NCI-H345 treated with DMSO at 0.1 percent for 48 hours (cell line): ENCODE data around the gene CKLF.

Source experiments
- DNase-seq: peaks from one replicate; lab custom pipeline; 2025; ENCODE audit not compliant: unreplicated experiment; lab: John Stamatoyannopoulos, UW

CKLF gene

DNA sequence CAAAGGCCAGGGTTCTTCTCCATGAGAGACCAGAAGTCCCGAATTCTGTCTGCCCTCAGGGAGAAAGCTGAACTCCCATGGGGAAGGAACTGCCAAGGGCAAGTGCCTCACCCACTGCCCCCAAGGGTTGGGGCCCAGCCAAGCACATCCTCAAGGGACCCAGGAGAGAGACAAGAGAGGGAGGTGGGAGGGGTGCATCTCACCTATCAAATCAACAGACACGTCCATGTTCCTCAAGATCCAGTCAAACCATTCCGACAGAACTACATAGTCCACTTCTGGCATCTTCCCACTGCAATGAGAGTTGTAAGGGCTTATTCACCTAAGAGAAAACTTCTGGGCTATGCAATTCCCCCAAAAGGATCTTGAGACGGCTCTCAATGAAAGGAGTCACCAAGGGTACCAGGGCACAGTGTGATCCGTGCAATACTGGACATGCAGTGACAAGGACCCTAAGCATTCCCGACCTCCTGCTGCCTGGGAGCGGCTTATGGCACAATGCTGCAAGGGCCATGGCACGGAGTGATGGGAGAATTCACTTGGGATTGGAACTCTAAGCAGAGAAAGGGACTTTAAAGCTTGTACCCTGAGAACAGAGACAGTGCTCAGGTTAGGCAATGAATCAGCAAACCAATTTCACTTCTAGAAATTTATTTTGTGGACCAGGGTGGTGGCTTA, 34.7 kb upstream of the CKLF start:
- DNase-seq = no peak

DNA sequence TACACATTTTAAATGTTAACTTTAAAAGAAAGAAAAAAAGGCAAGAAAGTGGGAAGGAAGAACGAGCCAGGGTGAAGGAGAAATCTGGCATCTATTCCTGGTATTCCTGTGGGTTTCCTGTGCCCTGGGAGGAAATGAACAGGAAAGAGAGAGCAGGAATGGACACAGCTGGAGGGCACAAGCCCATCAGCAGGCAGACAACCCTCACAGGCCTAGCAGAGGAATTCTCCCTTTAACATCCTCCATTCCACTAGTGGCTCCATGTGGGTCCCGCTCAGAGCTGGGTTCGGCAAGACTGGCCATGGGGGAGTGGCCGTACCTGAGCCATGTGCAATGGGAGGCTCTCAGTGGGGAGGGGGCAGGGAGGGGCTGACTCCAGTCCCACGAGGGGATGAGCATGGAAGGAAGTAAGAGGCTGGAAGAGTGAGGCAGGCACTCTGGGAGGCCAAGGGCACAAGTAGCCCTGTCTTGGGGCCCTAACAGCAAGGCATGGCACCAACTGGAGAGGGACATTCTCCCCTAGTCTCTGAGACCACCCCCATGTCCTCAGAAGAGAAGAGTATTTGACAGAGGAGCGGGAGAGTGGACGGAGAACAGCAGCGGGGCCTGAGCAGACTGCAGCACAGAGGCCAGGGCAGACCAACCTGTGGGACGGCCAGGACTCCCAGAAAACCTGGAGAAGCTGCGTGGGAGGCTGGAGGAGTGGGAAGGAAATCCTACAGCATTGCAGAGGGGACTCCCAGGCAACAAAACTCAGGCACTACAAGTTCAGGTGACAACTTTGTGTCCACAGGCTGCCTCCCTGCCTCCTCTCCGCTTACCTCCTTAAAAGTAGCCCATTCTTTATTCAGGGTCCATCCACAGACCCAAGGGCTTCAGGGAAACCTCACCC, 32.6 kb upstream of the CKLF start:
- no peak for DNase-seq

DNA sequence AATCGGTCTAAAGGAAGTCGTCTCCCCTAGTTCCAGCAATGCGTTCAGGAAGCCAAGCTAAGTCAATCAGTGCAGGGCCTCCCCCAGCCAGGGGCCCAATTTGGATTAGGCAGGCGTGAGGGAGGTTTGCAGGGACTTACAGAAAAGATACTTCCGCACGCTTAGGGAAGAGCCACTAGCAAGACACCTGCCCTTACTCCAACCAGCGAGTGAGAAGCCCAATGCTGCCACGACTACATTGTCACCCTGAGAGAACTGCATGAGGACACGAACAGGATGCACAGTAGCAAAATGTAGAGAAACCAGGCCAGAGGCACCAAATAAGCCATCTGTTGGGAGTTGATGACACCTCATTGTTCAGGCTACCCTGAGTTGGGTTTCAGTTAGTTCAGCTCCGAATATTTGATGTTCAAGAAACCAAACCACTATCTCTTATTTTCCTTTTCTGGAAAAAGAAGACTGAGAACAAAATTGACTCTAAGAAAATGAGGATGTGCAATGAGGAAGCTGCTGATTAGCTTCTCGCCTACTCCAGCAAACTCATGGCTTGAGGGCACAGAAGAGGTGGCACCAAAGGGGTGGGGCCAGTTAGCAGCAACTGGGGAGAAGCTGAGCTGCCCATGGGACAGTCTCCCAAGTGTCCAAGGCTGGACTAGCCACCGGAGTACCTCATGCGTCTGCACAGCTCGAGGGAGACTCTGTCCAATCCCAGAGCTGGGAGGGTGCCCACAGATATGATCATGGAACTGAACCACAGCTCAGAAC, 31.8 kb upstream of the CKLF start:
- no peak for DNase-seq

GRCh38 chr16:66521252-66521713, 31.1 kb upstream of the CKLF start:
- no peak for DNase-seq

- DNase-seq = no peak
Observed at GRCh38 chr16:66521951-66522771, 30.2 kb upstream of the CKLF start.

GRCh38 chr16:66522816-66523590, 29.4 kb upstream of the CKLF start:
- DNase-seq = no peak

DNA sequence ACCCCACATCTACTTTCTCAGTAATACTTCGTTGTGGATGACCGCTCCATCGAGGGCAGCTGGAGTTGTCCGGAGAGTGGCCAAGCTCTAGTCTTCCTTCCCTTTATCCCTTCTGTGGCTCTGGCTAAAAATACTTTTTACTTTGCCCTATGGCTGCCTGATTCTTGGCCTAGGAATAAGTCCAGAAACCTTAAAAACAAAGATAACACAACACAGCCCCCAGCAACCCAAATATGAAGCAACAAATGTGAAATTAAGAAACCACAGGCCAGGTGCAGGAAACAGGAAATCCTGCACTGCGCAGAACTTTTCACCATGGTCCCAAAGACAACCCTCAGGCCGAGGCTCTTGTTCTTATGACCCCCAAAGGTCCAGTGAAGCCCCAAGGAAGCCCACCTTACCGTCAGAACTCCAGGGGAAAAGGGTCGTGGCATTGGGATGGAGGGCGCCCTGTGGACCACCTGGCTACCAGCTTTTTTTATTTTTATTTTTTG, 28.5 kb upstream of the CKLF start:
- no peak for DNase-seq

GRCh38 chr16:66524601-66525164, 27.7 kb upstream of the CKLF start:
- no peak for DNase-seq

DNA sequence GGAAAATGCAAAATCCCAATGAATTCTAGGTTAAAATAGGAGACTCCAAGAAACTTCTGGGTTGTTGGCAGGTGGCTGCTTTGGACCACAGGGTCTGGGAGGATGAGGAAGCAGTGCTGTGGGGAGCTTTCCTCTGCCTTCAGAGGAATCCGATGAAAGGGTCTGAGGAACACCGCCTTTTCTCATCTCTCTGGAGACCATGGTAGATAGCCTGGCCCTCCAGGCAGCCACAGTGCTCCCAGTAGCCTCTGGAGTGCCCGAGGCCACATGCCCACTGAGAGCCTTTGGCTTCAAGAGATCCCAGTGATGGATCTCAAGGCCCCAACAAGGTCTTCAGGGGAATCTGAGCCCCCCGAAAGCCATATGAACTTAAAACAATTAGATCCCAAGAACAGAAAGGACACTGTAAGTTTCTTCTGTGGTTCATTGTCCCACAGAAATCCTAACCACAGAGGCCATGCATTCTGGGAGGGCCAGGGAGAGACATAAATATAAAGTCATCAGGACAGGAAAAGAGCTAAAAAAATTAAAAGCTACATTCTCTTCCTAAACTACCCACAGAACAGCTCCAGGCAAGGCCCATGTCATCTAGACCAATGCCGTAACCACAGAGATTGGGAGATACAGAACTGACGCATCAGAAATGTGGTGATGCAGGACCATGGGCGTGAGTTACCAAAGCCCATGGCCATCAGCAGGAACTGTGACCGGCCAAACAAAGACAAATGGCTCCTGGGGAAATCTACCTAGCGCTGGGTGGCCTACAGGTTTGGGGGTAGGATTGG, 26.8 kb upstream of the CKLF start:
- DNase-seq = no peak

- no peak for DNase-seq
Observed at GRCh38 chr16:66528294-66528693, 24.1 kb upstream of the CKLF start.

DNA sequence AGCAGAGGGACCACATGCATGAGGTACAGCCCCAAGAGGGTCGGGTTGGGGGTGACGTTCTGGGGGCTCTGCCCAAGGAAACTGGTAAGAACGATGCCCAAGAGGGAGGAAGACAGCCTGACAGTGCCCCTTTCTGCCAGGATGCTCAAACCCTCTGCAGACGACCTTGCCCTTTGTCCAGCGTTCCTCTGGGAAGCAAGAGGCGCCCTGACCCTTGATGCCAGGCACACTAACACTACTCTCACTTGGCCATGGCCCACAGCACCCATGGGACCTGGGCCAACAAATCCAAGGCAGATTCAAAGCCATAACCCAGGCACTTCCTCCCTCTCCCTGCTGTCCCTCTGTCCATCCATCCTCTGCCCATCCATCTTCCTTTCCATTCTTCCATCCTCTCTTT, 22.9 kb upstream of the CKLF start:
- no peak for DNase-seq

DNA sequence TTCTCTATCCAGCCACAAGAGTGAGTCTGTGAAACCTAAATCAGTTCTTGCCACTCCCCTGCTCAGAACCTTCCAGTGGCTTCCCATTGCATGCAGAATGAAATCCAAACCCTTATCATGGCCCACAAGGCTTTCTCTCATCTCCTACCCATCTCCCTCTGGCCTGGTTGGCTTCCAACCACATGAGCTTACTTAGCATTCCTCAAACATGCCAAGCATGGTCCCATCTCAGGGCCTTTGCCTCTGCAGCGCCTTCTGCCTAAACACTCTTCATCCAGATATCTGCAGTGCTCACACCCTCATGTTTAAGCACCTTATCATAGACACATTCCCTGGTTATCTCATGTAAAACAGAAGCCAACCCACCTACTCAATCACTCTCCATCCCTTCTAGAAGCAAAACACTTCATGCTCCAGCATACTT, 18.0 kb upstream of the CKLF start:
- no peak for DNase-seq

- DNase-seq = no peak
Observed at GRCh38 chr16:66536525-66536924, 15.9 kb upstream of the CKLF start.

DNA sequence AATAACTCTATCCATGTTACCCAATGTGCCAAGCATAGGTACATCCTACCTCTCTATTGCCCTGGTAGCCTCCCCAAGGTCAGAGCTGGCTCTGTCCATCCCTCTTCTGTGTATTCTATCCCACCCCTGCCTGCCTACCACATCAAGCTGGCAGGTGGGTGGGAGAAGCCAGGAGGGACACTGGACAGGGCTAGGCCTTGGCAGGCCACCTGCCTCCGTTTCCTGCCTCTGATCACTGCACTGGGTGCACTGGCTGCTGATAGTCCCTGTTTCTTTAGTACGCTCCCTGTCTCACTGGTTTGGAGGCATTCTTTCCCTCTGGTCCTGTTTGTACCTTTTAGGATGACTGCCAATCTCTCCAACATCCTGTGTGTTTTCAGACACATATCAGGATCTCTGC, 15.1 kb upstream of the CKLF start:
- DNase-seq = no peak

DNA sequence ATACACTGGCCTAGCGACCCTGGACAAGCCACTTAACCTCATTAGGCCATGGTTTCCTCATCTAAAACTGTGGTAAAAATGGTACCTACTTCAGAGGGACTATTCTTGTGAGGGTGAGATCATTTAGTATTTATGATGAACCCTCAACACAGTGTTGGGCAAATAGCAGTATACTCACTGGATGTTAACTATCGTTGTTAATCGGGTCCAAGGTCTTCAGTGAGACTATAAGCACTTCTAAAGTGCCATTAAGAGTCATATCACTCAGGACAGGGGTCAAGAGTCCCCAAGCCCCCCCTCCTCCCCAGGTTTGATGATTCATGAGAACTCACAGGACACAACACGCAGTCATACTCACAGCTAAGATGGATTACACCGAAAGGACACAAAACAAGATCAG, 13.5 kb upstream of the CKLF start:
- no peak for DNase-seq

- DNase-seq = peak; percentile 18
Observed at GRCh38 chr16:66539623-66540469, 12.5 kb upstream of the CKLF start.

DNA sequence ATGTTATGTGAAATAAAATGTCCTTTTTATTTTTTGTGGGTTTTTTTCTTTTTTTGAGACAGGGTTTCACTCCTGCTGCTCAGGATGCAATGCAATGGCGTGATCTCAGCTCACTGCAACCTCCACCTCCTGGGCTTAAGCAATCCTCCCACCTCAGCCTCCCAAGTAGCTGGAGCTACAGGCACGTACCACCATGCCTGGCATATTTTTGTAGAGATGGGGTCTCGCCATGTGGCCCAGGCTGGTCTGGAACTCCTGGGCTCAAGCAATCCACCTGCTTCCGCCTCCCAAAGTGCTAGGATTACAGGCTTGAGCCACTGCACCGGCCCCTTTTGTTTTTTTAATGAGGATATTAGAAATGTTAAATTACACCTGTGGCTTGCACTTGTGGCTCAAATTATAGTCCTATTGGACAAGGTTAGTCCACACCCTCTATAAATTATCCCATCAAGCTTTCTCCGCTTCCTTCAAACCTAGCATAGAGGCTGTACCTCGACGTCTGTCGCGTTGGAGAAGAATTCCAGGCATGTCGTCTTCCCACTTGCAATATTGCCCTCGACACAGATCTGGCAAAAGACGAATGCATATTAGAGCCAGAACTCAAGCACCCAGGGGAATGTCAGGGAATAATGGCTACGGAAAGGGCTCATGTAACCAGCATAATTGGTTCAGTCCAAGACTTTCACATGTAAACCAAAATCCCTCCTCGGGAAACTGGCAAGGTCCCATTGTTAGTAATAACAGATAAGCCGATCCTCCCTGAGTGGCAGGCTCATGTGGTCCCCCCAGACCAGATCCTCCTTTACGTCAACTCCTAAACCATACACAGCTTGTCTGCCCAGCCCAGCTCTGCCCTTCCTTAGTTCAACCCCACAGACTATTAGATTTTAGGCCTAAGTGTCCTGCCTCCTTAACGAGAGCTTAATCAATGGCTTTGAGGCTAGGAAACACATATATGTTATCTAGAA, 10.7 kb upstream of the CKLF start:
- DNase-seq = no peak
